Measurements from ENCODE around the gene DAGLA. TPM values are rescaled to one million over a fixed set of nuclear protein-coding genes. Genes with fewer than 3 reads are reported as not detected.

Gene DAGLA
- total RNA-seq, 4 donors from 2014 or later, result 1.1 to 5.4 (median 3.0) TPM

GRCh38 chr11:61675826-61676225 is 4.4 kb upstream of the DAGLA start:
- peaks cover 0 to 5% of the 10 kb centered on the region in 2 donors for H3K27me3 ChIP-seq
- TF ChIP-seq POLR2A (IDR thresholded peaks at IDR 0.05) (no peak), CTCF (IDR thresholded peaks at IDR 0.05) (no peak), EP300 (IDR thresholded peaks at IDR 0.05) (no peak)
- H3K27ac ChIP-seq, result no peak overlapping the region
- no peak for DNase-seq (ENCODE audit: low spot score in 2 of 2)
- H3K9me3 ChIP-seq, result no peaks in the 10 kb centered on the region
- peaks cover 0 to 10% (median 2%) of the 10 kb centered on the region in 4 donors for H3K4me1 ChIP-seq
- H3K4me3 ChIP-seq, result no peak overlapping the region
- H3K36me3 ChIP-seq, result no peaks in the 10 kb centered on the region
- 68 to 72% methylated on average over 5 of the region's 5 CpGs for WGBS, 2 donors

GRCh38 chr11:61679296-61679695 is 895 bp upstream of the DAGLA start:
- TF ChIP-seq EP300 (IDR thresholded peaks at IDR 0.05) (no peak), POLR2A (IDR thresholded peaks at IDR 0.05) (no peak), CTCF (IDR thresholded peaks at IDR 0.05) (no peak)
- DNase-seq (ENCODE audit: low spot score in 2 of 2), result no peak
- Histone ChIP-seq H3K27me3 (peaks cover 0 to 5% of the 10 kb centered on the region in 2 donors), H3K9me3 (no peaks in the 10 kb centered on the region), H3K4me3 (no peak overlapping the region), H3K4me1 (peaks cover 0 to 41% (median 2%) of the 10 kb centered on the region in 4 donors), H3K27ac (peak overlapping the region in 2 of 4 donors; percentile 60 to 81), H3K36me3 (no peaks in the 10 kb centered on the region)
- WGBS, 2 donors, result 39 to 46% methylated on average over 9 of the region's 9 CpGs

GRCh38 chr11:61680622-61681221 is 531 bp downstream of the DAGLA start:
- H3K9me3 ChIP-seq, result no peaks in the 10 kb centered on the region
- WGBS, 2 donors, result 51 to 94% methylated on average over 13 to 30 of the region's 30 CpGs
- H3K27ac ChIP-seq, result peak overlapping the region in 2 of 4 donors; percentile 54 to 81
- no peak for TF ChIP-seq CTCF (IDR thresholded peaks at IDR 0.05)
- TF ChIP-seq POLR2A (IDR thresholded peaks at IDR 0.05), result no peak
- TF ChIP-seq EP300 (IDR thresholded peaks at IDR 0.05), result no peak
- peaks cover 0 to 46% (median 2%) of the 10 kb centered on the region in 4 donors for H3K4me1 ChIP-seq
- no peaks in the 10 kb centered on the region for H3K36me3 ChIP-seq
- DNase-seq (ENCODE audit: low spot score in 2 of 2), result no peak
- H3K4me3 ChIP-seq, result peak overlapping the region; percentile 29 to 61 (median 40)
- H3K27me3 ChIP-seq, result no peaks in the 10 kb centered on the region

- WGBS, 2 donors, result 63 to 65% methylated on average over 12 of the region's 12 CpGs
- Histone ChIP-seq H3K4me3 (no peak overlapping the region), H3K9me3 (no peaks in the 10 kb centered on the region), H3K4me1 (peaks cover 0 to 46% (median 2%) of the 10 kb centered on the region in 4 donors), H3K36me3 (no peaks in the 10 kb centered on the region), H3K27me3 (peaks cover 0 to 6% of the 10 kb centered on the region in 2 donors), H3K27ac (peak overlapping the region in 1 of 4 donors; percentile 2)
- no peak for DNase-seq (ENCODE audit: low spot score in 2 of 2)
- TF ChIP-seq POLR2A (IDR thresholded peaks at IDR 0.05), result no peak
- no peak for TF ChIP-seq CTCF (IDR thresholded peaks at IDR 0.05)
- peak in 1 of 2 donors; percentile 51 for TF ChIP-seq EP300 (IDR thresholded peaks at IDR 0.05)
Measured at GRCh38 chr11:61682093-61682732, 2.0 kb downstream of the DAGLA start.

Measured in tibial nerve (tissue), 4 donors.